H1 (cell line): ENCODE data around the gene RNPS1. TPM values are rescaled to one million over a fixed set of nuclear protein-coding genes. Genes with fewer than 3 reads are reported as not detected.

Experiments
- CTCF ChIA-PET: fragments of 300-600 bp; sonication (Branson Sonifier 250); formaldehyde crosslinking; loops from one replicate; lab custom pipeline; 2021; ENCODE audit not compliant: partially characterized antibody; lab: Charles Lee
- POLR2A ChIA-PET: fragments of 300-600 bp; sonication (Branson Sonifier 250); formaldehyde crosslinking; loops from one replicate; lab custom pipeline; 2021; ENCODE audit warnings: inconsistent platforms; ENCODE audit not compliant: partially characterized antibody; lab: Charles Lee
- DNase-seq, 2 experiments: peaks; one replicate each; pipeline versions ENCODE4 v3.0.0 to v3.0.0-alpha.2; 2010 to 2022; ENCODE audit warnings: low spot score in 2 of 2, low read depth in 1 of 2, mixed read lengths in 1 of 2
- FAIRE-seq: peaks from 2 replicates; lab custom pipeline; 2011; peaks lifted over from hg19 to GRCh38; lab: Jason Lieb, UNC
- H2AFZ ChIP-seq: 2 replicates; pipeline ENCODE4 v1.8.1; 2012; ENCODE audit warnings: low read length, inconsistent platforms
- H2AK5ac ChIP-seq: 2 replicates; pipeline ENCODE4 v1.6.1; 2013; ENCODE audit warnings: low read depth, low read length
- H2BK120ac ChIP-seq: replicated peaks from 2 replicates; pipeline ENCODE3; 2013; ENCODE audit warnings: low read depth, low read length, inconsistent platforms
- H2BK12ac ChIP-seq: 2 replicates; pipeline ENCODE4 v1.6.1; 2013; ENCODE audit warnings: low read depth, low read length
- H2BK15ac ChIP-seq: 2 replicates; pipeline ENCODE4 v1.6.1; 2013; ENCODE audit warnings: low read length
- H2BK20ac ChIP-seq: 2 replicates; pipeline ENCODE4 v1.6.1; 2013; ENCODE audit warnings: low read length
- H2BK5ac ChIP-seq: 2 replicates; pipeline ENCODE4 v1.6.1; 2013; ENCODE audit warnings: low read depth, low read length
- H3K14ac ChIP-seq: 2 replicates; pipeline ENCODE4 v1.6.1; 2013; ENCODE audit warnings: inconsistent platforms; ENCODE audit not compliant: insufficient read length
- H3K18ac ChIP-seq: 2 replicates; pipeline ENCODE4 v1.6.1; 2013; ENCODE audit warnings: low read length; ENCODE audit errors: extremely low read depth
- H3K23ac ChIP-seq: 2 replicates; pipeline ENCODE4 v1.6.1; 2013; ENCODE audit warnings: inconsistent platforms; ENCODE audit not compliant: insufficient read length
- H3K23me2 ChIP-seq: 2 replicates; pipeline ENCODE4 v1.6.1; 2013; ENCODE audit warnings: low read depth, low read length
- H3K27ac ChIP-seq: 2 replicates; pipeline ENCODE4 v1.6.1; 2011; ENCODE audit warnings: low read depth, low read length, inconsistent platforms
- H3K27me3 ChIP-seq, 4 experiments: replicated peaks in 1 of 4; 1 replicate in 1 of 4; 2 replicates in 3 of 4; pipeline versions ENCODE4 v1.6.1 to v1.8.1; 2011 to 2013; ENCODE audit warnings: low read length in 3 of 4, mild to moderate bottlenecking in 3 of 4, inconsistent platforms in 2 of 4, mixed read lengths in 2 of 4, moderate library complexity in 1 of 4; ENCODE audit not compliant: control insufficient read depth in 3 of 4, insufficient read depth in 3 of 4; ENCODE audit errors: extremely low read depth in 1 of 4
- H3K36me3 ChIP-seq, 4 experiments: 2 replicates each; pipeline versions ENCODE4 v1.6.1 to v1.8.1; 2011 to 2013; ENCODE audit warnings: mild to moderate bottlenecking in 4 of 4, low read length in 3 of 4, moderate library complexity in 2 of 4, control low read depth in 1 of 4, inconsistent platforms in 1 of 4; ENCODE audit not compliant: insufficient read depth in 4 of 4, control insufficient read depth in 2 of 4
- H3K4ac ChIP-seq: replicated peaks from 2 replicates; pipeline ENCODE3; 2013; ENCODE audit warnings: low read length, low read depth, mixed read lengths, inconsistent platforms; ENCODE audit not compliant: insufficient read length
- H3K4me1 ChIP-seq, 4 experiments: replicated peaks in 1 of 4; 1 replicate in 1 of 4; 2 replicates in 3 of 4; pipeline versions ENCODE4 v1.6.1 to v1.8.1; 2011 to 2013; ENCODE audit warnings: low read length in 3 of 4, inconsistent platforms in 2 of 4, mixed read lengths in 1 of 4; ENCODE audit not compliant: insufficient read depth in 4 of 4, control insufficient read depth in 3 of 4
- H3K4me2 ChIP-seq, 2 experiments: 2 replicates each; pipeline versions ENCODE4 v1.6.1 to v1.8.1; 2011 to 2013; ENCODE audit warnings: low read depth in 2 of 2, low read length in 2 of 2, control low read depth in 1 of 2, inconsistent platforms in 1 of 2, mild to moderate bottlenecking in 1 of 2; ENCODE audit not compliant: insufficient read depth in 1 of 2
- H3K4me3 ChIP-seq, 4 experiments: fragments of 200-600, 300-600 bp in 1 of 4; sonication (generic), shearing (Covaris generic), sonication (Bioruptor Twin) in 1 of 4; 2 replicates each; pipeline versions ENCODE4 v1.5.1 to v1.8.1; 2011 to 2016; ENCODE audit warnings: low read length in 4 of 4, low read depth in 3 of 4, control low read depth in 2 of 4, inconsistent platforms in 2 of 4, mild to moderate bottlenecking in 2 of 4, mixed read lengths in 1 of 4, moderate library complexity in 1 of 4; ENCODE audit not compliant: insufficient read depth in 2 of 4; ENCODE audit errors: extremely low read depth in 1 of 4
- H3K56ac ChIP-seq: replicated peaks from 2 replicates; pipeline ENCODE3; 2013; ENCODE audit warnings: low read depth, mild to moderate bottlenecking, mixed read lengths, low read length, inconsistent platforms; ENCODE audit not compliant: insufficient read length
- H3K79me1 ChIP-seq: 2 replicates; pipeline ENCODE4 v1.6.1; 2013; ENCODE audit warnings: low read depth, low read length, control low read depth
- H3K79me2 ChIP-seq, 2 experiments: 2 replicates each; pipeline versions ENCODE4 v1.6.1 to v1.8.1; 2012 to 2013; ENCODE audit warnings: low read length in 2 of 2, mild to moderate bottlenecking in 2 of 2, inconsistent platforms in 1 of 2; ENCODE audit not compliant: insufficient read depth in 2 of 2, control insufficient read depth in 1 of 2
- H3K9ac ChIP-seq, 4 experiments: replicated peaks in 1 of 4; 1 replicate in 1 of 4; 2 replicates in 3 of 4; pipeline versions ENCODE4 v1.6.1 to v1.8.1; 2011 to 2013; ENCODE audit warnings: low read depth in 3 of 4, low read length in 3 of 4, control low read depth in 2 of 4, mild to moderate bottlenecking in 2 of 4, moderate library complexity in 2 of 4, inconsistent platforms in 1 of 4; ENCODE audit errors: extremely low read depth in 1 of 4
- H3K9me3 ChIP-seq, 2 experiments: 2 replicates each; pipeline versions ENCODE4 v1.6.1 to v1.8.1; 2012 to 2013; ENCODE audit warnings: mild to moderate bottlenecking in 2 of 2, moderate library complexity in 2 of 2, control low read depth in 1 of 2, inconsistent platforms in 1 of 2, low read depth in 1 of 2, low read length in 1 of 2, mixed read lengths in 1 of 2; ENCODE audit not compliant: insufficient read depth in 2 of 2
- H4K20me1 ChIP-seq, 2 experiments: replicated peaks in 1 of 2; 2 replicates each; pipeline versions ENCODE3 to v1.8.1; 2011 to 2013; ENCODE audit warnings: inconsistent platforms in 2 of 2, low read length in 2 of 2, mild to moderate bottlenecking in 1 of 2; ENCODE audit not compliant: insufficient read depth in 2 of 2, control insufficient read depth in 1 of 2
- H4K5ac ChIP-seq: 2 replicates; pipeline ENCODE4 v1.6.1; 2013; ENCODE audit warnings: low read length, low read depth, mixed read lengths, inconsistent platforms; ENCODE audit not compliant: insufficient read length
- H4K8ac ChIP-seq: 2 replicates; pipeline ENCODE4 v1.8.0; 2013; ENCODE audit warnings: mild to moderate bottlenecking, moderate library complexity, low read length, inconsistent platforms; ENCODE audit not compliant: insufficient read depth; ENCODE audit errors: extremely low read depth
- H4K91ac ChIP-seq: replicated peaks from 2 replicates; pipeline ENCODE3; 2013; ENCODE audit warnings: low read length, mixed read lengths, inconsistent platforms; ENCODE audit not compliant: insufficient read length
- ASH2L ChIP-seq: fragments of 200-600, 300-600 bp; sonication (generic); IDR thresholded peaks from one replicate; pipeline ENCODE4 v1.7.1; 2017; ENCODE audit warnings: low read length
- CBX8 ChIP-seq: fragments of 300-800, 300-1000 bp; sonication (generic); IDR thresholded peaks from 2 replicates; pipeline ENCODE4 v1.7.1; 2016; ENCODE audit warnings: low read depth, low read length, borderline replicate concordance
- EP300 ChIP-seq, 2 experiments: IDR thresholded peaks; 1 replicate in 1 of 2; 2 replicates in 1 of 2; pipeline ENCODE4 v1.6.1; 2011 to 2012; ENCODE audit warnings: low read depth in 2 of 2, low read length in 2 of 2, mild to moderate bottlenecking in 2 of 2, borderline replicate concordance in 1 of 2, inconsistent platforms in 1 of 2, moderate library complexity in 1 of 2
- HDAC2 ChIP-seq, 2 experiments: fragments of 300-600 bp in 1 of 2; sonication (generic) in 1 of 2; IDR thresholded peaks; 2 replicates each; pipeline ENCODE4 v1.6.1; 2011 to 2012; ENCODE audit warnings: low read depth in 2 of 2, low read length in 2 of 2, mild to moderate bottlenecking in 2 of 2, moderate library complexity in 2 of 2, borderline replicate concordance in 1 of 2, inconsistent platforms in 1 of 2
- HDAC6 ChIP-seq: IDR thresholded peaks from one replicate; pipeline ENCODE4 v1.7.1; 2012; ENCODE audit warnings: low read depth, mild to moderate bottlenecking, inconsistent platforms, low read length, moderate library complexity
- JUND ChIP-seq: IDR thresholded peaks from 2 replicates; pipeline ENCODE4 v1.6.1; 2011; ENCODE audit warnings: mild to moderate bottlenecking, improper control_type of control experiment, low read length
- NRF1 ChIP-seq: IDR thresholded peaks from 2 replicates; pipeline ENCODE4 v1.6.1; 2011; ENCODE audit warnings: mild to moderate bottlenecking, low read depth, low read length, improper control_type of control experiment
- TEAD4 ChIP-seq: IDR thresholded peaks from 2 replicates; pipeline ENCODE4 v1.6.1; 2012; ENCODE audit warnings: low read depth, low read length, inconsistent platforms, mixed read lengths
- WGBS, 2 experiments: shearing (Covaris generic) in 1 of 2; methylation state at CpG; one replicate each; pipeline versions ENCODE4 v1.1.6 to v1.1.7; 2013 to 2015; ENCODE audit warnings: low lambda C conversion rate in 2 of 2, mixed read lengths in 2 of 2, inconsistent platforms in 1 of 2, low coverage in 1 of 2, missing lambda C conversion rate in 1 of 2; ENCODE audit not compliant: insufficient replicate concordance in 2 of 2, insufficient coverage in 1 of 2, insufficient read length in 1 of 2; ENCODE audit errors: extremely low coverage in 1 of 2, missing lambda C conversion rate in 1 of 2; 5-methylcytosine and 5-hydroxymethylcytosine counted together
- polyA plus RNA-seq, 7 experiments: library from polyadenylated mRNA; depleted of rRNA in 3 of 7; stranded (reverse) in 5 of 7; unstranded in 2 of 7; fragments of >200 nt in 5 of 7; fragments of 200-250 nt in 2 of 7; gene quantifications; 1 replicate in 5 of 7; 2 replicates in 1 of 7; 4 replicates in 1 of 7; pipeline versions ENCODE4 v1.2.1 to v1.2.3, GENCODE V29; 2011 to 2013; ENCODE audit warnings: missing spikeins in 2 of 7, mixed read lengths in 2 of 7
- total RNA-seq: library from RNA; stranded (reverse); fragmentation: NEBNext Ultra II Directional; extraction: Animal tissue kit (Norgen Biotek cat#: 25700); gene quantifications from 2 replicates; pipeline ENCODE4 v1.2.1, GENCODE V29; 2021
- TF ChIP-seq, protein P1 (sequence below): IDR thresholded peaks from 2 replicates; pipeline ENCODE4 v1.6.1; 2012; ENCODE audit warnings: inconsistent platforms
- TF ChIP-seq, protein P2 (sequence below): IDR thresholded peaks from 2 replicates; pipeline ENCODE4 v1.6.1; 2012; ENCODE audit warnings: low read length, inconsistent platforms

RNPS1 gene
- total and polyA plus RNA-seq, 2 of the 8 experiments (the other 6 are each of a cell fraction or from before 2014, with no cell fraction given) = 330 to 350 TPM

DNA sequence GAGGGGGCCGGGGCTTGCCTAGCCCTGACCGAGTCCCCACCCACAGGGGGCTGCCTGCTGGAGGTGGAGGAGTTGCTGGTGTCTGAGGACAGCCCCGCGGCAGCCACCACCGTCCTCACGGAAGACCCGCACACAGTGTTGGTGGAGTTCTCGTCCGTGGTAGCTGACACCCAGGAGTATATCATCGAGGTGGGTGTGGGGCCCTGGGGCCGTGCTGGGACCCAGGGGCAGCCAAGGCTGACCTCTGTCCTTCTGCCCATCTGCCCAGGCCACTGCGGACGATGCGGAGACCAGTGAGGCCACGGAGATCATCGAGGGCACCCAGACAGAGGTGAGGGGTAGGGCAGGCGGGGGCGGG is 33.1 kb downstream of the RNPS1 start:
- no peak overlapping the region for H3K4me3 ChIP-seq
- no peak overlapping the region for H4K91ac ChIP-seq
- no peak overlapping the region for H2BK5ac ChIP-seq
- peaks cover 0 to 19% (median 10%) of the 10 kb centered on the region in 4 experiments; a peak in 5 of 7 replicates for H3K4me1 ChIP-seq
- ChIA-PET CTCF (interaction anchor here (0.6 to 2.7 kb wide), 2 partner anchors 10 to 20 kb away, joined by 3 to 9 read pairs; no protein-coding TSS in a partner anchor), POLR2A (interaction anchor here (0.8 to 4.5 kb wide), 8 partner anchors 8 to 297 kb away, joined by 3 to 21 read pairs (median 6); partner anchors contain the start of genes CEMP1, E4F1, ECI1 and MLST8)
- H2BK20ac ChIP-seq = no peak overlapping the region
- H3K27ac ChIP-seq = no peak overlapping the region
- H3K4ac ChIP-seq = no peak overlapping the region
- H3K79me2 ChIP-seq = no peaks in the 10 kb centered on the region
- no peaks in the 10 kb centered on the region for H3K79me1 ChIP-seq
- H3K23ac ChIP-seq = no peak overlapping the region
- no peak overlapping the region for H2BK12ac ChIP-seq
- H3K27me3 ChIP-seq = peaks cover 4 to 20% (median 16%) of the 10 kb centered on the region in 4 experiments; a peak in 6 of 7 replicates
- H4K8ac ChIP-seq = no peak overlapping the region; the same call in 1 of the 2 replicates
- H3K23me2 ChIP-seq = peaks cover 16% of the 10 kb centered on the region; the same call in 1 of the 2 replicates
- DNase-seq (no peak), FAIRE-seq (no peak)
- H3K9me3 ChIP-seq = no peaks in the 10 kb centered on the region
- H2AFZ ChIP-seq = no peak overlapping the region
- TF ChIP-seq EP300 (IDR thresholded peaks at IDR 0.05; ENCODE audit: borderline replicate concordance in 1 of 2, low read depth in 2 of 2, low read length in 2 of 2) (no peak), TEAD4 (no peak), ASH2L (no peak), NRF1 (no peak), HDAC2 (IDR thresholded peaks at IDR 0.05; ENCODE audit: borderline replicate concordance in 1 of 2, low read depth in 2 of 2, low read length in 2 of 2) (no peak), CBX8 (no peak), JUND (no peak), HDAC6 (no peak)
- TF ChIP-seq, protein P1, sequence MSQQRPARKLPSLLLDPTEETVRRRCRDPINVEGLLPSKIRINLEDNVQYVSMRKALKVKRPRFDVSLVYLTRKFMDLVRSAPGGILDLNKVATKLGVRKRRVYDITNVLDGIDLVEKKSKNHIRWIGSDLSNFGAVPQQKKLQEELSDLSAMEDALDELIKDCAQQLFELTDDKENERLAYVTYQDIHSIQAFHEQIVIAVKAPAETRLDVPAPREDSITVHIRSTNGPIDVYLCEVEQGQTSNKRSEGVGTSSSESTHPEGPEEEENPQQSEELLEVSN = no peak
- TF ChIP-seq, protein P2, sequence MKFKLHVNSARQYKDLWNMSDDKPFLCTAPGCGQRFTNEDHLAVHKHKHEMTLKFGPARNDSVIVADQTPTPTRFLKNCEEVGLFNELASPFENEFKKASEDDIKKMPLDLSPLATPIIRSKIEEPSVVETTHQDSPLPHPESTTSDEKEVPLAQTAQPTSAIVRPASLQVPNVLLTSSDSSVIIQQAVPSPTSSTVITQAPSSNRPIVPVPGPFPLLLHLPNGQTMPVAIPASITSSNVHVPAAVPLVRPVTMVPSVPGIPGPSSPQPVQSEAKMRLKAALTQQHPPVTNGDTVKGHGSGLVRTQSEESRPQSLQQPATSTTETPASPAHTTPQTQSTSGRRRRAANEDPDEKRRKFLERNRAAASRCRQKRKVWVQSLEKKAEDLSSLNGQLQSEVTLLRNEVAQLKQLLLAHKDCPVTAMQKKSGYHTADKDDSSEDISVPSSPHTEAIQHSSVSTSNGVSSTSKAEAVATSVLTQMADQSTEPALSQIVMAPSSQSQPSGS = no peak
- H3K9ac ChIP-seq = no peak overlapping the region
- peaks cover 3 to 42% (median 6%) of the 10 kb centered on the region in 4 experiments; a peak in 5 of 8 replicates for H3K36me3 ChIP-seq
- no peak overlapping the region for H2BK15ac ChIP-seq
- no peak overlapping the region for H2BK120ac ChIP-seq
- H4K5ac ChIP-seq = no peak overlapping the region
- H2AK5ac ChIP-seq = no peak overlapping the region
- no peak overlapping the region for H3K56ac ChIP-seq
- H4K20me1 ChIP-seq = peaks cover 3 to 16% of the 10 kb centered on the region in 2 experiments
- no peak overlapping the region for H3K14ac ChIP-seq
- 100% methylated on average over 9 of the region's 18 CpGs; no CpG with 5 or more reads in 1 of the 2 experiments for WGBS, 2 experiments
- no peak overlapping the region for H3K4me2 ChIP-seq
- no peak overlapping the region for H3K18ac ChIP-seq
